Skeletal muscle satellite cell (primary cell): ENCODE measurements around the gene PODN.

Source experiments
- H3K27me3 ChIP-seq: 2 replicates; pipeline ENCODE4 v1.7.0; 2013; ENCODE audit warnings: low read length; ENCODE audit not compliant: control insufficient read depth, insufficient read depth
- H3K36me3 ChIP-seq: 2 replicates; pipeline ENCODE4 v1.7.0; 2013; ENCODE audit warnings: mild to moderate bottlenecking, control low read depth, low read length; ENCODE audit not compliant: insufficient read depth
- H3K4me1 ChIP-seq: 2 replicates; pipeline ENCODE4 v1.7.0; 2013; ENCODE audit warnings: low read length; ENCODE audit not compliant: control insufficient read depth, insufficient read depth
- H3K4me2 ChIP-seq: 2 replicates; pipeline ENCODE4 v1.7.0; 2013; ENCODE audit warnings: mild to moderate bottlenecking, low read length
- H3K4me3 ChIP-seq: 2 replicates; pipeline ENCODE4 v1.7.0; 2013; ENCODE audit warnings: low read length
- H3K9ac ChIP-seq: 2 replicates; pipeline ENCODE4 v1.7.0; 2013; ENCODE audit warnings: mild to moderate bottlenecking, low read depth, low read length, moderate library complexity
- H3K9me3 ChIP-seq: replicated peaks from 2 replicates; pipeline ENCODE4 v1.7.0; 2013; ENCODE audit warnings: mild to moderate bottlenecking, control low read depth, low read length

PODN gene

GRCh38 chr1:53068314-53069099 is 6.5 kb downstream of the PODN start:
- Histone ChIP-seq H3K4me3 (no peak overlapping the region), H3K4me1 (no peaks in the 10 kb centered on the region), H3K9me3 (no peaks in the 10 kb centered on the region), H3K4me2 (no peak overlapping the region), H3K9ac (no peak overlapping the region), H3K27me3 (peaks cover 20% of the 10 kb centered on the region), H3K36me3 (no peaks in the 10 kb centered on the region)

- Histone ChIP-seq H3K9ac (no peak overlapping the region), H3K36me3 (no peaks in the 10 kb centered on the region), H3K4me2 (no peak overlapping the region), H3K9me3 (no peaks in the 10 kb centered on the region), H3K4me3 (no peak overlapping the region), H3K27me3 (peaks cover 17% of the 10 kb centered on the region), H3K4me1 (no peaks in the 10 kb centered on the region)
Measured at GRCh38 chr1:53069265-53069662, 7.3 kb downstream of the PODN start.

- Histone ChIP-seq H3K36me3 (no peaks in the 10 kb centered on the region), H3K27me3 (peaks cover 12% of the 10 kb centered on the region), H3K9me3 (no peaks in the 10 kb centered on the region), H3K9ac (no peak overlapping the region), H3K4me1 (no peaks in the 10 kb centered on the region), H3K4me3 (no peak overlapping the region), H3K4me2 (no peak overlapping the region)
Measured at GRCh38 chr1:53069663-53070327, 7.8 kb downstream of the PODN start.

- Histone ChIP-seq H3K9ac (no peak overlapping the region), H3K27me3 (peaks cover 6% of the 10 kb centered on the region), H3K4me1 (no peaks in the 10 kb centered on the region), H3K36me3 (no peaks in the 10 kb centered on the region), H3K4me2 (no peak overlapping the region), H3K4me3 (no peak overlapping the region), H3K9me3 (no peaks in the 10 kb centered on the region)
Measured at GRCh38 chr1:53070621-53071020, 8.6 kb downstream of the PODN start.

GRCh38 chr1:53071167-53071865 is 9.3 kb downstream of the PODN start:
- H3K9me3 ChIP-seq, result no peaks in the 10 kb centered on the region
- H3K4me1 ChIP-seq, result no peaks in the 10 kb centered on the region
- H3K36me3 ChIP-seq, result no peaks in the 10 kb centered on the region
- peaks cover 5% of the 10 kb centered on the region for H3K27me3 ChIP-seq
- no peak overlapping the region for H3K4me2 ChIP-seq
- no peak overlapping the region for H3K4me3 ChIP-seq
- H3K9ac ChIP-seq, result no peak overlapping the region

- Histone ChIP-seq H3K4me3 (no peak overlapping the region), H3K36me3 (no peaks in the 10 kb centered on the region), H3K4me1 (no peaks in the 10 kb centered on the region), H3K4me2 (no peak overlapping the region), H3K9me3 (no peaks in the 10 kb centered on the region), H3K9ac (no peak overlapping the region), H3K27me3 (peaks cover 5% of the 10 kb centered on the region)
Measured at GRCh38 chr1:53071915-53072314, 9.9 kb downstream of the PODN start.

- Histone ChIP-seq H3K4me1 (no peaks in the 10 kb centered on the region), H3K4me3 (no peak overlapping the region), H3K9ac (no peak overlapping the region), H3K27me3 (peaks cover 5% of the 10 kb centered on the region), H3K36me3 (no peaks in the 10 kb centered on the region), H3K9me3 (no peaks in the 10 kb centered on the region), H3K4me2 (no peak overlapping the region)
Measured at GRCh38 chr1:53073287-53073686, 11.3 kb downstream of the PODN start.

GRCh38 chr1:53073868-53074311 is 11.9 kb downstream of the PODN start:
- no peak overlapping the region for H3K4me3 ChIP-seq
- no peak overlapping the region for H3K4me2 ChIP-seq
- H3K4me1 ChIP-seq, result no peaks in the 10 kb centered on the region
- peaks cover 5% of the 10 kb centered on the region for H3K27me3 ChIP-seq
- no peaks in the 10 kb centered on the region for H3K9me3 ChIP-seq
- H3K9ac ChIP-seq, result no peak overlapping the region
- no peaks in the 10 kb centered on the region for H3K36me3 ChIP-seq

- no peaks in the 10 kb centered on the region for H3K9me3 ChIP-seq
- H3K4me1 ChIP-seq, result no peaks in the 10 kb centered on the region
- no peak overlapping the region for H3K4me3 ChIP-seq
- H3K27me3 ChIP-seq, result peaks cover 9% of the 10 kb centered on the region
- no peak overlapping the region for H3K9ac ChIP-seq
- H3K4me2 ChIP-seq, result no peak overlapping the region
- H3K36me3 ChIP-seq, result no peaks in the 10 kb centered on the region
Measured at GRCh38 chr1:53074313-53075154, 12.5 kb downstream of the PODN start.

GRCh38 chr1:53075206-53075605 is 13.2 kb downstream of the PODN start:
- no peaks in the 10 kb centered on the region for H3K4me1 ChIP-seq
- no peak overlapping the region for H3K4me2 ChIP-seq
- H3K9me3 ChIP-seq, result no peaks in the 10 kb centered on the region
- no peaks in the 10 kb centered on the region for H3K36me3 ChIP-seq
- H3K27me3 ChIP-seq, result peaks cover 9% of the 10 kb centered on the region
- H3K9ac ChIP-seq, result no peak overlapping the region
- no peak overlapping the region for H3K4me3 ChIP-seq

GRCh38 chr1:53075761-53076163 is 13.7 kb downstream of the PODN start:
- Histone ChIP-seq H3K9me3 (no peaks in the 10 kb centered on the region), H3K27me3 (peaks cover 9% of the 10 kb centered on the region), H3K4me1 (no peaks in the 10 kb centered on the region), H3K4me3 (no peak overlapping the region), H3K36me3 (no peaks in the 10 kb centered on the region), H3K9ac (no peak overlapping the region), H3K4me2 (no peak overlapping the region)
